GM18868 (cell line): ENCODE results near the gene PIP4K2C.
A peak's percentile ranks its signal among the peaks of the same experiment; 100 is the strongest.
"Not testable (repeated sequence)": the region's sequence is repeated elsewhere in the genome, so short reads cannot be mapped to it uniquely, and the experiment has no call there.

ENCODE experiments used
- ATAC-seq: cut with Tn5 transposase; IDR thresholded peaks from one replicate; pipeline ENCODE4 v1.9.1; 2021; ENCODE audit warnings: mild to moderate bottlenecking, moderate library complexity; ENCODE audit not compliant: unreplicated experiment

Gene PIP4K2C

DNA sequence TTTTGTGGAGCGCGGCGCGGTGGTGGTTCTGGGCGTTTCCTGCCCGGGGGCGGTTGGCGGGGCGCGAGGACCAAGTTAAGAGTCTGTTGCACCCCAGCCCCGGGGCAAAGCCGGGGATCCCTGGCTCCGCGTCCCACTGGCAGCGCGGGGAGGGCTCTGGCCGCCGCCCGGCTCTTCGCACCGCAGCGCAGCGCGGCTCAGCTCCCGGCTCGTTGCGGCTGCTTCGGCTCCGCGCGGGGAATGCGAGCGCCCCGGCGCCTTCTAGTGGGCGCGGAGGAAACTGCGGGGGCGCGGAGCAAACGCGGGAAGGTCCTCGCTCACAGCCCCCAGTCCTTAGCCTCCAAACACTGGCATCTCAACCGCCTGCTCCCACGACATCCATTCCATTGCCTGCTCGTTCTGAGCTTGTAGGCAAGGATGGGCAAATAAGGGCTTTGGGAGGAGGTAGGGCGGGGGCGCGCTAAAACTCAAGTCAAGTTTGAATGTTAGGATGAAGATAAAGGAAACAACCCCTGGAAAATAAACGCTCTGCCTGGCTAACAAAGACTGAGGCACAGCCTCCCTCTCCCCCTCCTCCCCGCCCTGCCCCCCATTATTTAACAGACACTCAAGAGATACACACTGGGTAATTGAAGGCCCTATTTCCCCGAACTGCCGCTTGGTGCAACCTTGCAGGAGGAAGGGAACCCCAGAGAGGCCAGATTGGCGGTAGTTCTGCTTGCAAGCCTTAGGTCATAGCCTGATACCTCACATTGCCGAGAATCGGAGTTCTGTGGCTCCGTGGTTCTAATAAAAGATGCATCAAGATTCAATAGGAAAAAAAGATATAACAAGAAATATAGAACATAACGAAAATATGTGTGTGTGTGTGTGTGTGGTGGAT lies 42.2 kb downstream of the PIP4K2C start, which contains the start of gene B4GALNT1:
Gene B4GALNT1, minus strand, starts transcription at position 244 of the 883 bp plus-strand sequence. CDS start 1,069 bp downstream, outside the sequence.
- peak; percentile 88 for ATAC-seq

DNA sequence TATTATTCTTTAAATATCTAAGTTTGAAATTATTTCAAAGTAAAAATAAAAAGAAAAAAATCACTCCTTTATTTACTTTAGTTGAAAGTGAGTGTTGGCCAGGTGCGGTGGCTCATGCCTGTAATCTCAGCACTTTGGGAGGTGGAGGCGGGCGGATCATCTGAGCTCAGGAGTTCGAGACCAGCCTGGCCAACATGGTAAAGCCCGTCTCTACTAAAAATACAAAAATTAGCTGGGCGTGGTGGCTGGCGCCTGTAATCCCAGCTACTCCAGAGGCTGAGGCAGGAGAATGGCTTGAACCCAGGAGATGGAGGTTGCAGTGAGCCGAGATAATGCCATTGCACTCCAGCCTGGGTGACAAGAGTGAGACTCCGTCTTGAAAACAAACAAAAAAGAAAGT lies 45.7 kb downstream of the PIP4K2C start:
- not testable (repeated sequence) for ATAC-seq

DNA sequence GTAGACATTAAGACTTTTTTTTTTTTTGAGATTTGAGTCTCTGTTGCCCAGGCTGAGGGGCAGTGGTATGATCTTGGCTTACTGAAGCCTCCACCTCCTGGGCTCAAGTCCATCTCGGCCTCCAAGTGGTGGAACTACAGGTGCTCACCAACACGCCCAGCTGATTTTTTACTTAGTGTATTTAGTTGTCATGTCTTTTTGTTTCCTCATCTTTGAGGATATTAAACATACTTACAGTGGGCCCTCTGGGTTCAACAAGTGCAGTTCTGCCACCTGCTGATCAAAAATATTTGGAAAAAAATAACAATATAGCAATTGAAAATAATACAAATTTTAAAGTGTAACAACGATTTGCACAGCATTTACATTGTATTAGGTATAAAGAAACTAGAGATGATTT lies 46.4 kb downstream of the PIP4K2C start:
- ATAC-seq: no peak

DNA sequence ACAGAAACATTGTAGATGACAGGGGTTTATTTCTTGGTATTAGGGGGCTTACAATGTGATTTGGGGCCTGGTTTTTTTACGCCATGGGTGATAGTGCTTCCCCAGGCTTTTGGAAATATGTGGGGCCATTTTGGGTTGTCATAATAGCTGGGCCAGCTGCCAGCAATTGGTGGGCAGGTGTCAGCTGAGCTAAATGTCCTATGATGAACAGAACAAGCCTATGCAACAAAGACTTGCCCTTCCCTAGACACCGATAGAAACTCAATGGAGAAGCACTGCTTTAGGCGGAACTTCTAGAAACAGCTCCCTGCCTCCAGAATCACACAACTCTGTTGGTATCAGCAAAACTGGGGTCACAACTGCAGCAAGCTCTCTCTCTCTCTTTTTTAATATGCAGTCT lies 47.1 kb downstream of the PIP4K2C start:
- ATAC-seq: no peak

DNA sequence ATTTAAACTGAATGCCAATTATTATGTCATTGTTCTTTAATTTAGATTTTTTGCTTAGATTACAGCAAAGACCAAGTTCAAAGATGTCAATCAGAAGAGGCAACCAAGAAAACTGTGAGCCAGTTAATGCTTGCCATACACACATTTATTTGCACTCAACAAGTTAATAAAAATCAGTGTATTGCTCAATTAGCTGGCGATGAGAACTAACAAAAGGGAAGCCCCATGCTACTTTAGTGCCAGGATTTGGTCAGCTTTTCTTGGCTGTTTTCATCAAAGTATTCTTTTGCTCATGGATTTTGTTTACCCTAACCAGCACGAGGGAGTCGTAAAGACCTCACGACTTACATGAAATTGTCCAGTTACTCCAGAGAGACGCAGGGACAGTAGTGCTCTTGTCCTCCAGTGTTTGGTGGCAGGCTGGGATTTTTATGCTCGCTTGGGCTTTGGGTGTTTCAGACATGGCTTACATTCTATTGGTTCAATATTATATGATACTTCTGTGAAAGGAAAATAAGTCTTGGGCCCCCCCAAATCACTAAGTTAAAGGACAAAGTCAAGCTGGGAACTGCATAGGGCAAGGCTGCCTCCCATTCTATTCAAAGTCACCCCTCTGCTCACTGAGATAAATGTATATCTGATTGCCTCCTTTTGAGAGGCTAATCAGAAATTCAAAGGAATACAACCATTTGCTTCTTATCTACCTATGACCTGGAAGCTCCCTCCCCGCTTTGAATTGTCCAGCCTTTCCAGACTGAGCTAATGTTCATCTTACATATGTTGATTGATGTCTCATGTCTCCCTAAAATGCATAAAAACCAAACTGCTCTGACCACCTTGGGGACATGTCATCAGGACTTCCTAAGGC lies 49.4 kb downstream of the PIP4K2C start:
- ATAC-seq: no peak

DNA sequence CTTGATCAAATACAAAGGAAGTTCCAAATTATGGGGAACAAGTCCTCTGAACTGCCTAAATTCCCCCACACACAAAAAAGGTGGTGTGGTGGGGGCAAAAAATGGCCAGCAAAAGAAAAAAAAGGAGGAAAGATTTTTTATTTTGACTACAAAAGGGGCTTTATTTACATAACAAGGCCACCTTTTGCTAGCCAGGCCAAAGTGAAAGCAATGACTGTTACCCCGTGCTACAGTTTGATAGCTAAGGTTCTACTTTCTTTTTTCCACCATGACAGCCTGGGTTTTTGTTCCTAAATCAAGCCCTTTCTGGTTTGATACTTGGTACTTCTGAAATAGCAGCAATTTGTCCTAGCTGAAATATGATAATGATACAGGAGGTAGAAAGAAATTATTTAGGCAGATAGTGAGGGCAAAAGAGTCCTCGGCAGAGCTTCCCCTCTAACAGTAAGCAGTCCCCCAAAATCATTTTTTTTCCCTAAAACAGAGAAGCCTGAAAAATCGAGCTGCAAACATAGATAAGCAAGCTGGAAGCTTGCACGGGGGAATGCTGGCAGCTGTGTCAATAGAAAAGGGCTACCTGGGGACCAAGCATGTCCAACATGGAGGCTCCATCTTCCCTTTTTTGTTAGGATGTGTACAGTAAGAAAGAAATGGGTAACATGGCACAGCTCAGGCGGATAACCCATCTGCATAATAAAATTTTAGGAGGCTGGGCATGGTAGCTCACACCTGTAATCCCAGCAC lies 50.9 kb downstream of the PIP4K2C start:
- no peak for ATAC-seq

DNA sequence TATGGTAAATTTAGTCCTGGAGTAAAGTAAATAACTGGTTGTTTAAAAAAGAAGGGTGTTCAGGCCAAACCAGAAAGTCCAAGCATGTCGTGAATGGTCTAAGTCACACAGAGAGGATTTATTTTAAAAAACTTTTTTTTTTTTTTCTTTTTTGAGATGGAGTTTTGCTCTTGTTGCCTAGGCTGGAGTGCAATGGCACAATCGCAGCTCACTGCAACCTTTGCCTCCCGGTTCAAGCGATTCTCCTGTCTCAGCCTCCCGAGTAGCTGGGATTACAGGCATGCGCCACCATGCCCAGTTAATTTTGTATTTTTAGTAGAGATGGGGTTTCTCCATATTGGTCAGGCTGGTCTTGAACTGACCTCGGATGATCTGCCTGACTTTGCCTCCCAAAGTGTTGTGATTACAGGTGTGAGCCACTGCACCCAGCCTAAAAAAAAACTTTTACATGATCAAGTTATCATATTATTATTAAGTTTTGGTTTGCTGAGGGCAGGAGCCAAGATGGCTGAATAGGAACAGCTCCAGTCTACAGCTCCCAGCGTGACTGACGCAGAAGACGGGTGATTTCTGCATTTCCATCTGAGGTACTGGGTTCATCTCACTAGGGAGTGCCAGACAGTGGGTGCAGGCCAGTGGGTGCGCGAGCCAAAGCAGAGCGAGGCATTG lies 55.1 kb downstream of the PIP4K2C start:
- not testable (repeated sequence) for ATAC-seq

DNA sequence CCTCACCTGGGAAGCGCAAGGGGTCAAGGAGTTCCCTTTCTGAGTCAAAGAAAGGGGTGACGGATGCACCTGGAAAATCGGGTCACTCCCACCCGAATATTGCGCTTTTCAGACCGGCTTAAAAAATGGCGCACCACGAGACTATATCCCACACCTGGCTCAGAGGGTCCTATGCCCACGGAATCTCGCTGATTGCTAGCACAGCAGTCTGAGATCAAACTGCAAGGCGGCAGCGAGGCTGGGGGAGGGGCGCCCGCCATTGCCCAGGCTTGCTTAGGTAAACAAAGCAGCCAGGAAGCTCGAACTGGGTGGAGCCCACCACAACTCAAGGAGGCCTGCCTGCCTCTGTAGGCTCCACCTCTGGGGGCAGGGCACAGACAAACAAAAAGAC lies 55.7 kb downstream of the PIP4K2C start:
- not testable (repeated sequence) for ATAC-seq
